ENCODE results near the gene FRMD4B.
"Not testable (repeated sequence)": the region's sequence is repeated elsewhere in the genome, so short reads cannot be mapped to it uniquely, and the experiment has no call there.

- TF ChIP-seq CTCF, POLR2AphosphoS5 (IDR thresholded peaks at IDR 0.05): not testable (repeated sequence)
Measured at GRCh38 chr3:69276191-69276590, 109.7 kb downstream of the FRMD4B start.

Data from upper lobe of left lung (tissue), 4 donors.